ENCODE measurements around the gene NEK6. TPM values are rescaled to one million over a fixed set of nuclear protein-coding genes. Genes with fewer than 3 reads are reported as not detected.
A peak's percentile ranks its signal among the peaks of the same experiment; 100 is the strongest.

NEK6 gene
- total RNA-seq, 6 experiments from 2014 or later: 61.6 to 128 (median 67.5) TPM

GRCh38 chr9:124222109-124222508, 35.6 kb upstream of the NEK6 start:
- TF ChIP-seq, protein P1, sequence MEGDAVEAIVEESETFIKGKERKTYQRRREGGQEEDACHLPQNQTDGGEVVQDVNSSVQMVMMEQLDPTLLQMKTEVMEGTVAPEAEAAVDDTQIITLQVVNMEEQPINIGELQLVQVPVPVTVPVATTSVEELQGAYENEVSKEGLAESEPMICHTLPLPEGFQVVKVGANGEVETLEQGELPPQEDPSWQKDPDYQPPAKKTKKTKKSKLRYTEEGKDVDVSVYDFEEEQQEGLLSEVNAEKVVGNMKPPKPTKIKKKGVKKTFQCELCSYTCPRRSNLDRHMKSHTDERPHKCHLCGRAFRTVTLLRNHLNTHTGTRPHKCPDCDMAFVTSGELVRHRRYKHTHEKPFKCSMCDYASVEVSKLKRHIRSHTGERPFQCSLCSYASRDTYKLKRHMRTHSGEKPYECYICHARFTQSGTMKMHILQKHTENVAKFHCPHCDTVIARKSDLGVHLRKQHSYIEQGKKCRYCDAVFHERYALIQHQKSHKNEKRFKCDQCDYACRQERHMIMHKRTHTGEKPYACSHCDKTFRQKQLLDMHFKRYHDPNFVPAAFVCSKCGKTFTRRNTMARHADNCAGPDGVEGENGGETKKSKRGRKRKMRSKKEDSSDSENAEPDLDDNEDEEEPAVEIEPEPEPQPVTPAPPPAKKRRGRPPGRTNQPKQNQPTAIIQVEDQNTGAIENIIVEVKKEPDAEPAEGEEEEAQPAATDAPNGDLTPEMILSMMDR (IDR thresholded peaks at IDR 0.05): no peak
- no peak for TF ChIP-seq POLR2A (IDR thresholded peaks at IDR 0.05)

GRCh38 chr9:124222918-124223720, 34.6 kb upstream of the NEK6 start:
- WGBS (ENCODE audit: insufficient coverage, low coverage, low lambda C conversion rate, missing lambda C conversion rate): 75% methylated on average over 4 of the region's 10 CpGs
- peak; percentile 27 for TF ChIP-seq POLR2A (IDR thresholded peaks at IDR 0.05)
- TF ChIP-seq, protein P1 (IDR thresholded peaks at IDR 0.05): no peak
- H3K4me1 ChIP-seq: peaks cover 0 to 48% (median 25%) of the 10 kb centered on the region in 4 donors
- intact Hi-C loops (cut with DNase I): loop anchor here (10.0 kb wide), 1 partner anchor 52 kb away; no protein-coding TSS in a partner anchor
- H3K9me3 ChIP-seq: no peaks in the 10 kb centered on the region
- no peaks in the 10 kb centered on the region for H3K27me3 ChIP-seq
- ATAC-seq: peak; percentile 74 to 82 (median 78)
- DNase-seq: peak; percentile 97 to 99 (median 98)
- peak overlapping the region in 1 of 3 donors; percentile 11 for H3K4me3 ChIP-seq
- peak overlapping the region; percentile 77 to 91 (median 83) for H3K27ac ChIP-seq
- no peaks in the 10 kb centered on the region for H3K36me3 ChIP-seq

More at GRCh38 chr9:124222109-124222508, 35.6 kb upstream of the NEK6 start:
- 71% methylated on average over 3 of the region's 4 CpGs for WGBS (ENCODE audit: insufficient coverage, low coverage, low lambda C conversion rate, missing lambda C conversion rate)
- intact Hi-C loops (cut with DNase I): loop anchor here (10.0 kb wide), 1 partner anchor 53 kb away; no protein-coding TSS in a partner anchor
- H3K4me1 ChIP-seq: peaks cover 0 to 56% (median 27%) of the 10 kb centered on the region in 4 donors
- no peak for ATAC-seq
- no peaks in the 10 kb centered on the region for H3K27me3 ChIP-seq
- H3K4me3 ChIP-seq: no peak overlapping the region
- DNase-seq: peak in 1 of 3 donors; percentile 48
- no peaks in the 10 kb centered on the region for H3K9me3 ChIP-seq
- no peaks in the 10 kb centered on the region for H3K36me3 ChIP-seq
- peak overlapping the region; percentile 77 to 91 (median 83) for H3K27ac ChIP-seq

DNA sequence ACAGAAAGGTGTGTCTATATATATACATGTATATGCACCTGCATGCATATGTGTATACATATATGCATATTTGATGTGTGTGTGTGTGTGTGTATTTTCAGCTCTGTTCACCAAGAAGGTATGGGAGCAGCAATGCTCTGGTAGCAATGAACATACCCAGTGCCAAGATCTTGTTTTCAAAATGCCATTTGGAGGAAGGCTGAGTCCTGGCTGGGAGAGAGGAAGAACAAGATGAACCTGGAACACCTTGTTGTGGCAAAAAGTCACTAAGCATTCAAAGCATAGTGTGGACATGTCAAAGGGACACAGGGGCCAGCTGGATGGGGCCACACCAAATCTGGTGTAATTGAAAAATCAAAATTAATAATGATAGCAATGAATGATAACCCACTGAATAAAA, 31.8 kb upstream of the NEK6 start:
- DNase-seq (peak in 1 of 3 donors; percentile 21), ATAC-seq (no peak)
- Histone ChIP-seq H3K9me3 (no peaks in the 10 kb centered on the region), H3K27me3 (no peaks in the 10 kb centered on the region), H3K4me3 (no peak overlapping the region), H3K27ac (no peak overlapping the region), H3K36me3 (no peaks in the 10 kb centered on the region), H3K4me1 (peaks cover 0 to 29% (median 14%) of the 10 kb centered on the region in 4 donors)
- TF ChIP-seq POLR2A (IDR thresholded peaks at IDR 0.05): no peak
- TF ChIP-seq, protein P1 (IDR thresholded peaks at IDR 0.05): no peak
- intact Hi-C loops (cut with DNase I): loop anchor here (10.0 kb wide), 1 partner anchor 49 kb away; no protein-coding TSS in a partner anchor

GRCh38 chr9:124228516-124228915, 29.2 kb upstream of the NEK6 start:
- WGBS (ENCODE audit: insufficient coverage, low coverage, low lambda C conversion rate, missing lambda C conversion rate): no CpG with 5 or more reads among the region's 2 CpGs
- intact Hi-C loops (cut with DNase I): loop anchor here (10.0 kb wide), 1 partner anchor 46 kb away; no protein-coding TSS in a partner anchor
- no peaks in the 10 kb centered on the region for H3K9me3 ChIP-seq
- no peaks in the 10 kb centered on the region for H3K36me3 ChIP-seq
- no peaks in the 10 kb centered on the region for H3K27me3 ChIP-seq
- no peak overlapping the region for H3K4me3 ChIP-seq
- no peak overlapping the region for H3K27ac ChIP-seq
- ATAC-seq (no peak), DNase-seq (peak in 1 of 3 donors; percentile 39)
- peaks cover 0 to 10% (median 3%) of the 10 kb centered on the region in 4 donors for H3K4me1 ChIP-seq
- TF ChIP-seq, protein P1 (IDR thresholded peaks at IDR 0.05): no peak
- no peak for TF ChIP-seq POLR2A (IDR thresholded peaks at IDR 0.05)
